PC-9 (cell line): ENCODE measurements around the gene CCDC33. TPM values are rescaled to one million over a fixed set of nuclear protein-coding genes. Genes with fewer than 3 reads are reported as not detected.

Experiments
- BruUV-seq: library from RNA; stranded (reverse); fragments of 400-500 nt; replicated peaks from 2 replicates; lab custom pipeline; 2021; lab: Mats Ljungman, UMichigan
- CTCF ChIA-PET: fragments of 300-600 bp; sonication (Branson Sonifier 250); formaldehyde crosslinking; loops from one replicate; lab custom pipeline; 2022; ENCODE audit warnings: antibody characterized with exemption; lab: Charles Lee
- POLR2A ChIA-PET: fragments of 300-600 bp; sonication (Branson Sonifier 250); formaldehyde crosslinking; loops from one replicate; lab custom pipeline; 2022; ENCODE audit warnings: antibody characterized with exemption; ENCODE audit not compliant: unreplicated experiment; lab: Charles Lee
- DNase-seq, 2 experiments: peaks; one replicate each; pipeline versions ENCODE4 v3.0.0 to v3.0.0-alpha.2; 2015 to 2022; ENCODE audit warnings: mixed read lengths in 1 of 2
- H2AFZ ChIP-seq: fragments of 200-600 bp; sonication (generic); 2 replicates; pipeline ENCODE4 v1.8.1; 2017; ENCODE audit warnings: antibody characterized with exemption
- H3F3A ChIP-seq: fragments of 200-600 bp; sonication (generic); 2 replicates; pipeline ENCODE4 v1.8.1; 2017; ENCODE audit warnings: antibody characterized with exemption, mild to moderate bottlenecking, low read depth; ENCODE audit not compliant: insufficient read depth
- H3K27ac ChIP-seq: fragments of 200-600 bp; sonication (generic); 2 replicates; pipeline ENCODE4 v1.6.1; 2016; ENCODE audit warnings: mixed run types
- H3K27me3 ChIP-seq: fragments of 200-600 bp; sonication (generic); 2 replicates; pipeline ENCODE4 v1.6.1; 2016; ENCODE audit warnings: low read depth, mixed run types; ENCODE audit not compliant: insufficient read depth
- H3K36me3 ChIP-seq: fragments of 200-600 bp; sonication (generic); 2 replicates; pipeline ENCODE4 v1.6.1; 2016; ENCODE audit warnings: low read depth, mixed run types
- H3K4me1 ChIP-seq: fragments of 200-600 bp; sonication (generic); replicated peaks from 2 replicates; pipeline ENCODE4 v1.6.1; 2016; ENCODE audit warnings: mixed run types; ENCODE audit not compliant: insufficient read depth
- H3K4me2 ChIP-seq: fragments of 200-600 bp; sonication (generic); 2 replicates; pipeline ENCODE4 v1.6.1; 2017; ENCODE audit warnings: mixed run types
- H3K4me3 ChIP-seq: fragments of 200-600 bp; sonication (generic); 2 replicates; pipeline ENCODE4 v1.6.1; 2016; ENCODE audit warnings: mixed run types
- H3K79me2 ChIP-seq: fragments of 200-600 bp; sonication (generic); 2 replicates; pipeline ENCODE4 v1.6.1; 2017; ENCODE audit warnings: low read depth, mixed run types
- H3K9me2 ChIP-seq: fragments of 200-600 bp; sonication (generic); 2 replicates; pipeline ENCODE4 v1.8.1; 2017; ENCODE audit warnings: mild to moderate bottlenecking; ENCODE audit not compliant: insufficient read depth
- H3K9me3 ChIP-seq: fragments of 200-600 bp; sonication (generic); 2 replicates; pipeline ENCODE4 v1.8.1; 2016; ENCODE audit warnings: low read depth; ENCODE audit not compliant: insufficient read depth
- H4K20me1 ChIP-seq: fragments of 200-600 bp; sonication (generic); 2 replicates; pipeline ENCODE4 v1.8.1; 2017; ENCODE audit not compliant: insufficient read depth
- EZH2 ChIP-seq: fragments of 200-600 bp; sonication (generic); IDR thresholded peaks from 2 replicates; pipeline ENCODE4 v1.8.0; 2017; ENCODE audit warnings: antibody characterized with exemption, low read depth
- intact Hi-C: fragments of 100-400 bp; cut with micrococcal nuclease; formaldehyde crosslinking; loops from one replicate; pipeline ENCODE4 v1.10.0; 2022; ENCODE audit not compliant: unreplicated experiment
- total RNA-seq: library from RNA; stranded (reverse); gene quantifications from 2 replicates; pipeline ENCODE4 v1.2.3, GENCODE V29; 2021
- TF ChIP-seq, protein P1 (sequence below): fragments of 200-600 bp; sonication (generic); conservative IDR thresholded peaks from 2 replicates; pipeline ENCODE4 v1.6.1; 2017; ENCODE audit warnings: mixed run types, antibody characterized with exemption, mild to moderate bottlenecking, moderate library complexity

The CCDC33 gene
- total RNA-seq, 1 experiment from 2014 or later, result 7.5 TPM

DNA sequence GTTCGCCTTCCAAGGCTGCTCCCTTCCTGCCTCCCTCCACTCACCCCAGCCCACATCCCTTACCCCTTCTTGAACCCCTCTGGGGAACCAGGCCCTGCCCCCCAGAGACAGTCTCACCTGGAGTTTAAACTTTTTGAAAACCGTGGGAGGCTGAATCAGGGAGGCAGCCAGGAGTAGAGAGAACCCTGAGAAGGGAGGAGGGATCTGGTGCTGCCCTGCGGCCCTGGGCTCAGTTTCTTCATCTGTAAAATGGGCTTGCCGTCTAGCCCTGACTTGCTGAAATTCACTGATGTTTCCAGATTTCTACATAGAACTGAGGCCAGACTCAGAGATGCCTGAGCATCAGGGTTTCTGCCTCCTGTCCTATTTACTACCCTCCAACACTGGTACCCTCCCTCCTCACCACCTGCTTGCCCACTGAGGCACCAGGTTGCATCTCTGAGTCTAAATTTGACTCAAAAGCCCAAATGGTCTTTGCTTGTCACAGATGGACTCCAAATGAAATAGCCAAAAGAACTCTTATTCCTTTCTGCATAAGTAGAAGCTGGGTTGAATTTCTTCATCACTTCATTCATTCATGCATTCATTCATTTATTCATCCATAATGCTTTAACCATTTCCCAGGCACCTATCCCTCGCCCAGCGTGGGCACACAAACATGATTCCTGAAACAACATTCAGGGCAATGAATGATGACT is 21.7 kb upstream of the CCDC33 start:
- Histone ChIP-seq H3K9me3 (no peaks in the 10 kb centered on the region), H3K36me3 (no peaks in the 10 kb centered on the region), H3K79me2 (no peaks in the 10 kb centered on the region), H3F3A (peaks cover 31% of the 10 kb centered on the region), H3K27me3 (no peaks in the 10 kb centered on the region), H3K4me2 (peak overlapping the region; percentile 73), H3K4me3 (no peak overlapping the region), H2AFZ (no peak overlapping the region), H4K20me1 (no peaks in the 10 kb centered on the region), H3K9me2 (no peaks in the 10 kb centered on the region), H3K27ac (peak overlapping the region; percentile 88), H3K4me1 (peaks cover 63% of the 10 kb centered on the region)
- TF ChIP-seq EZH2, result no peak
- TF ChIP-seq, protein P1, sequence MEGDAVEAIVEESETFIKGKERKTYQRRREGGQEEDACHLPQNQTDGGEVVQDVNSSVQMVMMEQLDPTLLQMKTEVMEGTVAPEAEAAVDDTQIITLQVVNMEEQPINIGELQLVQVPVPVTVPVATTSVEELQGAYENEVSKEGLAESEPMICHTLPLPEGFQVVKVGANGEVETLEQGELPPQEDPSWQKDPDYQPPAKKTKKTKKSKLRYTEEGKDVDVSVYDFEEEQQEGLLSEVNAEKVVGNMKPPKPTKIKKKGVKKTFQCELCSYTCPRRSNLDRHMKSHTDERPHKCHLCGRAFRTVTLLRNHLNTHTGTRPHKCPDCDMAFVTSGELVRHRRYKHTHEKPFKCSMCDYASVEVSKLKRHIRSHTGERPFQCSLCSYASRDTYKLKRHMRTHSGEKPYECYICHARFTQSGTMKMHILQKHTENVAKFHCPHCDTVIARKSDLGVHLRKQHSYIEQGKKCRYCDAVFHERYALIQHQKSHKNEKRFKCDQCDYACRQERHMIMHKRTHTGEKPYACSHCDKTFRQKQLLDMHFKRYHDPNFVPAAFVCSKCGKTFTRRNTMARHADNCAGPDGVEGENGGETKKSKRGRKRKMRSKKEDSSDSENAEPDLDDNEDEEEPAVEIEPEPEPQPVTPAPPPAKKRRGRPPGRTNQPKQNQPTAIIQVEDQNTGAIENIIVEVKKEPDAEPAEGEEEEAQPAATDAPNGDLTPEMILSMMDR, result no peak
- DNase-seq, result no peak
- intact Hi-C loops, result loop anchor here (1.0 to 2.0 kb wide), 3 partner anchors 14 to 35 kb away; no protein-coding TSS in a partner anchor
- BruUV-seq, result no TSS peak
- POLR2A ChIA-PET, result interaction anchor here (0.6 to 1.0 kb wide), 5 partner anchors 22 to 401 kb away, joined by 3 to 13 read pairs (median 5); partner anchors contain the start of gene CCDC33
- CTCF ChIA-PET, result no interaction called here

DNA sequence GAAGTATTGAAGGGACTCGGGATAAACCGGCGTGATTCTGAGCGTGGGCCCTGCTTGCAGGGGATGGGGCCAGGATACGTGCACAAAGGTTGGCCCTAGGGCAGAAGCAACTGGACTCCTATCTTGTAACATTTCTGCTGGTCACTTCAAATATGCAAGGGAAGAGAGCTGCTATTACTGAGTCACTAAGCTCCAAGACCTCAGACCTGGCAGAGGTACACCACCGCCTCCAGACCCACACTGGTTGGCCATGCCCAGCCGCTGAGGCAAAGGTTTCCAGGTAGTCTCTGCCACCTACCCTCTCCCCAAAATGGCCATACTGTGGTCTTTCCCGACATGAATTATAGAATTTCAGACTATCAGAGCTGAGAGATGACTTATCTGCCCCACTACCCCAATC is 20.2 kb upstream of the CCDC33 start:
- CTCF ChIA-PET, result interaction anchor here (0.7 to 1.5 kb wide), 2 partner anchors 9 to 20 kb away, joined by 3 to 9 read pairs; partner anchors contain the start of gene CCDC33
- BruUV-seq, result no TSS peak
- H3K4me2 ChIP-seq, result peak overlapping the region; percentile 73

DNA sequence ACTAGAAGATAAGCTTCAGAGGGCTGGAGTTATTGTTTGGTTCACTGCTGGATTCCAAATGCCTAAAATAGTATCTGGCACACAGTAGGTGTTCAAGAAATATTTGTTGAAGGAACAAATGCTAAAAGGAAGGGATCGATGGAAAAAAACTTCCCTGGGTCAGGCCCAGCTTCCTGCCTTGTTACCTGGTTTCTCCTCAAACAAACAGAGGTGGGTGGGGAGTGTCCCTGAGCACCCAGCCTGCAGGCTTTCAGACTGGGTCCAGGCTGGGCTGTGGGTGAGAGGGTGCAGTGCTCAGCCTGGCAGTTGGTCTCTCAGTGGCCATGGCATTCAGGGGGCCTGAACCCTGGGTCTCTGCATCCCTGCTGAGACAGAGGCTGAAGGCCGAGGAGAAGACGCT is 19.2 kb upstream of the CCDC33 start:
- H3K27me3 ChIP-seq, result no peaks in the 10 kb centered on the region
- H3K9me3 ChIP-seq, result no peaks in the 10 kb centered on the region
- peak overlapping the region; percentile 48 for H3K4me2 ChIP-seq
- peaks cover 51% of the 10 kb centered on the region for H3K4me1 ChIP-seq
- BruUV-seq, result no TSS peak
- no peaks in the 10 kb centered on the region for H3K79me2 ChIP-seq
- DNase-seq, result peak; percentile 33 to 59
- no peak overlapping the region for H3K27ac ChIP-seq
- no peaks in the 10 kb centered on the region for H3K9me2 ChIP-seq
- CTCF ChIA-PET, result no interaction called here
- H3K4me3 ChIP-seq, result no peak overlapping the region
- POLR2A ChIA-PET, result interaction anchor here (0.5 kb wide), 1 partner anchor 14 kb away, joined by 5 read pairs; the partner anchor contains the start of gene STRA6
- no peak overlapping the region for H2AFZ ChIP-seq
- no peaks in the 10 kb centered on the region for H3K36me3 ChIP-seq
- intact Hi-C loops, result no loop called here
- peaks cover 36% of the 10 kb centered on the region for H3F3A ChIP-seq
- no peak for TF ChIP-seq EZH2
- TF ChIP-seq, protein P1, result no peak
- H4K20me1 ChIP-seq, result no peaks in the 10 kb centered on the region

More for the DNA sequence above, 20.2 kb upstream of the CCDC33 start:
- Histone ChIP-seq H3K27ac (peak overlapping the region; percentile 88), H3K9me3 (no peaks in the 10 kb centered on the region), H3K36me3 (no peaks in the 10 kb centered on the region), H3F3A (peaks cover 36% of the 10 kb centered on the region), H3K9me2 (no peaks in the 10 kb centered on the region), H3K79me2 (no peaks in the 10 kb centered on the region), H4K20me1 (no peaks in the 10 kb centered on the region), H3K27me3 (no peaks in the 10 kb centered on the region), H3K4me3 (peak overlapping the region; percentile 29; the same call in 1 of the 2 replicates), H3K4me1 (peaks cover 51% of the 10 kb centered on the region), H2AFZ (no peak overlapping the region)
- POLR2A ChIA-PET, result interaction anchor here (0.5 to 1.0 kb wide), 7 partner anchors 13 to 242 kb away, joined by 3 to 13 read pairs (median 5); partner anchors contain the start of gene STRA6
- no peak for TF ChIP-seq EZH2
- TF ChIP-seq, protein P1, result no peak
- intact Hi-C loops, result loop anchor here (1.0 to 2.0 kb wide), 3 partner anchors 15 to 37 kb away; no protein-coding TSS in a partner anchor
- DNase-seq, result peak; percentile 35 to 83
